ENCODE results near the gene KCTD2. TPM values are rescaled to one million over a fixed set of nuclear protein-coding genes. Genes with fewer than 3 reads are reported as not detected.

The KCTD2 gene
- total RNA-seq, 4 donors from 2014 or later: 23.6 to 46.1 (median 34.6) TPM

DNA sequence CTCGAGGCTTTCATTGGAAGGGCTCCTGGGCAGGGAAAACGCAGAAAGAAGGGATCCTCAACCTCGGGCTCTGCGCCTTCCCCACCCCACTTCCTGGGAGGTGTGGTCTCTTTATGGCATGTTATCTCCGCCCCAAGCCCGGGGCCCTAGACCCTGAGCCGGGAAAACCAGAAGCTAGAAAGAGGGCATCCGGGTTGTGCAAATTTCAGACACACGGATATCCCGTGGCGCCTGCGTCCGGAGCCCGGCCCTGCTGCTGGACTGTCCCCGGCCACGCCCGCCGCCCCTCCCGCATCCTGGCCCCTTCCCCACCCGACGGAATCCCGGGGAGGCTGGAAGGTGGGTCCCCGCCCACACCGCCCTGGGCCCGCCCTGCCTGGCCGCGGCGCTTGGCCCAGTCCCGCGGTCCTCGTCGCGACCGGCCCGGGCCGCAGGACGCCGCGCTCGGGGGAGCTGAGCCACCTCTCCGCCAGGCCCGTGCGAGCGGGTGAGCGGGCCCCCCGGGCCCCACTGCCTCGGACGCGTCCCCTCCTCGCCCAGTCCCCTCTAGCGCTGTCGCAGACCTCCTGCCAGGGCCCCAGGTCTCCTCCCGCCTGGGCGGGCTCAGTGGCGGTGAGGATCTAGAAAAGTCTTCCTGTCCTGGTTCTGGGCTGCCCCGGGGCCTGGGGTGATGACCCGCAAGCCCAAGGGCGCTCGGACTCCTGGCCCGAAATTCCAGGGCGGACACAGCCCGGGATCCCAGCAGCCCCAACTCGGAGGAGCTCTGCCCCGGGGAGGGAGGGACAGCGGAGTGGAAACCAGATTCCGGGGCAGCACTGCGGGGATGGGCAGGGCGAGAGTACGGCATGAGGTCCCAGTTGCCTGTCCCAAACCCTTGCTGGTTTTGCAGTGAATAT lies 40.8 kb downstream of the KCTD2 start, which contains the start of gene SLC16A5:
Gene SLC16A5, plus strand, starts transcription at position 397 of the 896 bp plus-strand sequence. CDS start 5,683 bp downstream, outside the sequence.
- TF ChIP-seq, protein P1, sequence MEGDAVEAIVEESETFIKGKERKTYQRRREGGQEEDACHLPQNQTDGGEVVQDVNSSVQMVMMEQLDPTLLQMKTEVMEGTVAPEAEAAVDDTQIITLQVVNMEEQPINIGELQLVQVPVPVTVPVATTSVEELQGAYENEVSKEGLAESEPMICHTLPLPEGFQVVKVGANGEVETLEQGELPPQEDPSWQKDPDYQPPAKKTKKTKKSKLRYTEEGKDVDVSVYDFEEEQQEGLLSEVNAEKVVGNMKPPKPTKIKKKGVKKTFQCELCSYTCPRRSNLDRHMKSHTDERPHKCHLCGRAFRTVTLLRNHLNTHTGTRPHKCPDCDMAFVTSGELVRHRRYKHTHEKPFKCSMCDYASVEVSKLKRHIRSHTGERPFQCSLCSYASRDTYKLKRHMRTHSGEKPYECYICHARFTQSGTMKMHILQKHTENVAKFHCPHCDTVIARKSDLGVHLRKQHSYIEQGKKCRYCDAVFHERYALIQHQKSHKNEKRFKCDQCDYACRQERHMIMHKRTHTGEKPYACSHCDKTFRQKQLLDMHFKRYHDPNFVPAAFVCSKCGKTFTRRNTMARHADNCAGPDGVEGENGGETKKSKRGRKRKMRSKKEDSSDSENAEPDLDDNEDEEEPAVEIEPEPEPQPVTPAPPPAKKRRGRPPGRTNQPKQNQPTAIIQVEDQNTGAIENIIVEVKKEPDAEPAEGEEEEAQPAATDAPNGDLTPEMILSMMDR (IDR thresholded peaks at IDR 0.05): no peak
- ATAC-seq (ENCODE audit: low FRiP score) (peak; percentile 87), DNase-seq (ENCODE audit: low spot score) (no peak)

DNA sequence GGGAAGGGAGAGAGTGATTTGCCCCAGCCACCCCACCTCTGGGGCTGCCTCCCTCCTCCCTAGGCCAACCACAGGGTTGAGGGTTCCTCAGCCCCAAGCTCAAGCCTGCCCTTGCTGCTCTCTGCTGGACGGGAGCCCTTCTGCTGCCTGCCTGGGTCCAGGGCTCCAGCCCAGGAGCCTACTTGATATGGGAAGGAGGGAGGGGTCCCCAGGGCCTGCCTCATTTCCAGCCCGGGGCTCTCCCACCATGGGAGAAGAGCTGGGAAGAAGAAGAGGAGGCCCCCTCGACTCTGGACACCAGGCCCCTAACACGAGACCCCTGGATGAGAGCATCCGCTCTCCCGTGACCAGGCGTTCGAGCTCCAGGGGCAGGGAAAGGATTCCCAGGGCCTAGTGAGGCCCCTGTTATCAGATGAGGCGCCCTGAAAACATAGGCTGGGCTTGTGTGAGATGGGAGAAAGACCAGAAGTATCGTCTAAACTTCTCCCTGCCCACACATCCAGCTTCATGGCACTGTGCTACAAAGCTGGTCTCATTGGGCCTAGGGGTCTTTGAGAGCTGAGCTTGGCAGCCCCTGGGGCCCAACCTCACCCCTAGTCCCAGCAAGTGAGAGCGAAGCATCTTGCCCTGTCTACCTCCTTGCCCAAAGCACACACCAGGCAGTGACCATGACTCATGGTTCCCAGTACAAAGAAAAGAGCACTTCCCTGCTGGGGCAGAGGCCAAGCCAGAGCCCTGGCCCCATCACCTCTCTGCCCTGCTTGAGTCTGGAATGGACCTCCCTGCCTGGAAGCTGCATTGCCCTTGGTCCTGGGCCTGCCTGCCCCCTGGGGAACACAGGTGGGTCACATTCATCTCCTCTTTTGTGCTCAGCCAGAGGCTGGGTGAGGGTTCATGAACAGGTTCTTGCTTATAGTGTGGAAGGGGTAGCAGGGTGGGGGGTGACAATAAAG lies 41.7 kb downstream of the KCTD2 start:
- TF ChIP-seq, protein P1 (IDR thresholded peaks at IDR 0.05): no peak
- ATAC-seq (ENCODE audit: low FRiP score): peak; percentile 61
- DNase-seq (ENCODE audit: low spot score): no peak

DNA sequence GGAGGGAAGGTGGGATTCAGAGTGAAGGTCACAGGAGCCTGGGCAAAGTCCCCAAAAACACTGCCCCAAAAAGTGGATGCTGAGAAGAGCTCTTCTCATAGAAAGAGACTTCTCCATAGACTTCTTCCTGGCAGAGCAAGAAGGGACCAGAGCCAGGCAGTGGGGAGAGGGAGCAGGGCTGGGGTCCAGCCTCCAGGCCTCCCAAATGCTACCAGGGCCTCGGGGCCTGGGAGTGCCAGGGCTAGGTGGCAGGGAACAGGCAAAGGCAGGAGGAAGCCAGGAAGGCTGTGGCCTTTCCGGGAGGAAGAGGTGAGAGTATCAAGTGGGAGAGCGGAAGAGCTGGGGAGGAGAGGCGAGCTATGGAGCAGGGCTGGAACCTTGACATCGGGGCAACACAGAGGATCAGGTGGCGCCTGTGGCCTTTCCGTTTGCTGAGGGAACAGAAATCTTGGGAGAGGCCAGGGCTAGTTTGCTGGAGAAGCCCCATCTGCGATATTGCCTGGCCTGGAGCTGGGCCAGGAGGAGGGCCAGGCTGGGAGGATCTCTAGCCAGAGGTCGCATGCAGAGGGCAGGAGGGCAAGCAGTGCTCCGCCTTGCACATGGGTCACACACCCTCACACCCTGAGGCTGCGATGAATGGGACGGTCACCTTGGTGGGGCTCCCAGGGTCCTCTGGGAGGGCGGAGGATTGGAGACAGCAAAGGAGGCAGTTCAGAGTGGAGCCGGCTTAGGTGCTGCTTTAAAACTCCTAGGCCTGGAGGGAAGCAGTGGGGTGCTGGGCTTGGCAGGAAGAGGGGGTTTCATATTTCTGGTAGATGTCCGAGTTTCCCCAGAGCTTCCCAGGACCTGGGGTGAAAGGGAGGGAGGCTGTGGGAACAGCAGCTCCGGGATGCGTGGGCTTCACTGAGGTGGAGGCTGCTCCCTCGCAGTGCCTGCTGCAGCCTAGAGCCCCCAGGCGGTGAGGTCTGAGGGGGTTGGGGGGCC lies 44.1 kb downstream of the KCTD2 start:
- no peak for DNase-seq (ENCODE audit: low spot score)
- no peak for ATAC-seq (ENCODE audit: low FRiP score)
- TF ChIP-seq, protein P1 (IDR thresholded peaks at IDR 0.05): no peak

DNA sequence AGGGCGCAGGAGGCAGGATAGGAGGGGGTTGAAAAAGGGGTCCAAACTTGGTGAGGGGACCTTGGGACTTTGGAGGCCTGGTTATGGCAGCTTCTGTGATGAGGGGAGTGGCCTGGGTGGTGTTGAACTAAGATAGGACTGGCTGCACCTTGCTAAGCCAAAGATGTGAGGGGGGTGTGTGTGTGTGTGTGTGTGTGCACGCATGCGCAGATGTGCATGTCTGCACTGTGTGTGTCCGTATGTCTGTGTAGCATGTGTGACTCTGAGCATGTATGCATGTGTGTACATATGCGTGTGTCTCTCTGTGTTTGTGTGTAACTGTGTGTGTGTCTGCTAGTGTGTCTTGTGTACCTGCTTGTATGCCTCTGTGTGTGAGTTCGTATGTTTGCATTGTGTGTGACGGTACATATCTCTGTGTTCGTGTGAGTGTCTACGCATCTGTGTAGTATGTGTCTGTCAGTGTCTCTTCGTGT lies 44.9 kb downstream of the KCTD2 start:
- ATAC-seq (ENCODE audit: low FRiP score): no peak
- TF ChIP-seq, protein P1 (IDR thresholded peaks at IDR 0.05): no peak
- no peak for DNase-seq (ENCODE audit: low spot score)

DNA sequence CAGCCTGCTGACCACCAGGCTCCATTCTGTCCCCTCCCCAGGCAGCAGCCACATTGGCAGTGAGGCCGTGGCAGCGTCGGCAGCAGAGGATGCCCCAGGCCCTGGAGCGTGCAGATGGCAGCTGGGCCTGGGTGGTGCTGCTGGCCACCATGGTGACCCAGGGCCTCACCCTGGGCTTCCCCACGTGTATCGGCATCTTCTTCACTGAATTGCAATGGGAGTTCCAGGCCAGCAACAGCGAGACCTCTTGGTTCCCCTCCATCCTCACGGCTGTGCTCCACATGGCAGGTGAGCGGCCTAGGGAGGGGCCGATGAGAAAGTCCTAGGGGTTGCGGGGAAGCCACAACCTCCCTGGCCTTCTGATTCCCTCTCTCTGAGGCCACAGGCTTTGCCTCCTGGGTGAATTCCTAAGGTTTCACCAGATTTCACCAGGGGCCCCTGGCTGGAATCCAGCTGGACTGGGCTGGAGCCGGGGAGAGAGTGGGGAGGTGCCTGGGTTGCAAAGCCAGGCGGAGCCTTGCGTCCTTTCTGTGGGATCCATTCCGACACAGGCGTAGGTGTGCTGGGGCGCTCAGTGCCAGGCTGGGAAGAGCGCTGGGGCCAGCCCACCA lies 46.6 kb downstream of the KCTD2 start:
- TF ChIP-seq, protein P1 (IDR thresholded peaks at IDR 0.05): no peak
- ATAC-seq (ENCODE audit: low FRiP score) (peak; percentile 57), DNase-seq (ENCODE audit: low spot score) (no peak)
